ENCODE data around the gene CLCN1.

Gene CLCN1

DNA sequence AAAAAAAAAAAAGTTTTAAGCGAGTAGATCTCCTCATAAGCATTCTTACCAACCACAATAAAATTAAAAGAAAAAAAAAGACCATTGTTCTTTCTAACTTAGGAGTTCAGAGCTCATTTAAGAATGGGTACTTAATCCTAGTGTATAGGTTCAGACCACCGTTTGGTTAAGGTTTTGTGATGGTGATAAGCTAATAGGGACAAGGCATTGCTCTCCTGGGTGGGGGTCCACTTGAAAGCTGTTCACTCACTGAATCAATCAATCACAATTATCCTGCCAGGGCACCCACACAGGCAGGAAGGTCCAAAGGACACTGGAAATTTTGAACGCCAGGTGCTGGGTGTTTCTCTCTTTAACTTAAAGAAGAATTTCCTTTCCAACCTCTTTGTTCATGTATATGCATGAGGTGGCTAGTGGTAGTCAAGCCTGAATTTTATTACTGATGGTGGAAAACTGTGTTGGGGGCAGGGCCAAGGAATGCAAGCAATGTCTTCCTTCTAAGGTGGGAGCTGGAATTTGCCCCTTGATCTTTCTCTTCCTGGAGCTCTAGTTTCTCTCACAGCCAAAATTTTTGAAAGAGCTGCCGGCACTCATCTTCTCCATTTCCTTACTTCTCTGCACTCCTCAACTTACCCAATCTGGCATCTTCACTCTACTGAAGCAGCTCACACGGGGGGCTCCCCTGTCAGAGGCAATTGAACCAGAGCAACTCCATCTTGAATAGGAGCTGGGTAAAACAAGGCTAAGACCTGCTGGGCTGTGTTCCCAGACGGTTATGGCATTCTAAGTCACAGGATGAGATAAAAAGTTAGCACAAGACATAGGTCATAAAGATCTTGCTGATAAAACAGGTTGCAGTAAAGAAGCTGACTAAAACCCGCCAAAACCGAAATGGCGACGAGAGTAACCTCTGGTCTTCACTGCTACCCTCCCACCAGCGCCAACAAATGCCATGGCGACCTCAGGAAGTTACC is 54.1 kb downstream of the CLCN1 start:
- no peak for DNase-seq

DNA sequence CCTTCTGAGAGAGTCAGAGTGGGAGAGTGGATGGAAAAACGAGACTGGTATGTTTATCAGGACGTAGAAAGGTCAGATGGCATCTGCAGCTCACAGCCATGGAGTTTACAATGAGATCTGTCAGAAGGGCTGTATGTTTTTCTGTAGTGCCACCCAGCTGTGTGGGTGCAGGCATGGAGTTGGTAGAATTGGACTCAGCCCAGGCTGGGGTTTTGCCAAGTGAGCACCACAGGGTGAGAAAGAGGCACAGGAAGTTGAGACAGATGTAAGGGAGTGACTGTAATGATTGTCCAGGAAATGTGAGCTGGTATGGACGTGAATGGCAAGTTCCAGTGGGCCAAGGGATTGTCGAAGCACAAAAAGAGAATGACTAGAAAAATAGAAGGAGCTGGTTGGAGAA is 56.2 kb downstream of the CLCN1 start:
- no peak for DNase-seq

DNA sequence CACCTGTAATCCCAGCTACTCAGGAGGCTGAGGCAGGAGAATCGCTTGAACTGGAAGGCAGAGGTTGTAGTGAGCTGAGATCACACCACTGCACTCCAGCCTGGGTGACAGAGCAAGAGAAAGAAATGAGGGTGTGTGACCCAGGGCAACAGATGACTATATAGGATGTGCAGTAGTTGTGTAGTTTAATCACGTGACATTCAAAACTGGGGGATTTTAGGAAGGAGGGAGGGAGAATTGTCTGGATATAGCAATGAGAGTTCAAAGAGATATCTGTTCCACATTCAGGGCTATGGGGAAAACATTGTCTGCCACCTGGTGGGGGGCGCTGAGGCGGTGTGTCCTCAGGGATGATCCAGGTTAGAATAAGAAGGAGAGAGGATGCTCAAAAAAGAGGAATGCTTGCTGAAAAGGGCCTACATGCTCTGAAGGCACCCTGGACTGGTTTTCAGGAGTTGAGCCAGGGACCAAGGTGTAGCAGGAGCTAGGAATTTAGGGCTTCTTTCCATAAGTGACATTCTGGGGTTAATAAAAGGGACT is 57.4 kb downstream of the CLCN1 start:
- no peak for DNase-seq

DNA sequence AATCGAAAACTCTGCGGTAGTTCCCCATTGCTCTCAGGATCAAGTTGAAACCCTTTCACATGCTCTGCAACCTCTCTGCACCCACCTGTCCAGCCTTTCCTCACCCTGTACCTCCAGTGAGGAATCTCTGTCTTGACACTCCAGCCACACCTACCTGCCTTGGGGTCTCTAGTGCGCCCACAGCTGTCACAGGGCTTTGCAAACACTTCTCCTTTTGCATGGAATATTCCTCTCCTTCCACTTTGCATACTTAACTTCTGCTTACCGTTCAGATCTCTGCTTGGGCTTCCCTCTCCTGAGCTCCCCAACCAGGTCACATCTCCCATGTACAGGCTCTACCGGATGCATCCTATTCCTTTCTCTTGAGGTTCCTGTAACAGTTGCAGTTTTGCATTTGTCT is 58.6 kb downstream of the CLCN1 start:
- DNase-seq: no peak

DNA sequence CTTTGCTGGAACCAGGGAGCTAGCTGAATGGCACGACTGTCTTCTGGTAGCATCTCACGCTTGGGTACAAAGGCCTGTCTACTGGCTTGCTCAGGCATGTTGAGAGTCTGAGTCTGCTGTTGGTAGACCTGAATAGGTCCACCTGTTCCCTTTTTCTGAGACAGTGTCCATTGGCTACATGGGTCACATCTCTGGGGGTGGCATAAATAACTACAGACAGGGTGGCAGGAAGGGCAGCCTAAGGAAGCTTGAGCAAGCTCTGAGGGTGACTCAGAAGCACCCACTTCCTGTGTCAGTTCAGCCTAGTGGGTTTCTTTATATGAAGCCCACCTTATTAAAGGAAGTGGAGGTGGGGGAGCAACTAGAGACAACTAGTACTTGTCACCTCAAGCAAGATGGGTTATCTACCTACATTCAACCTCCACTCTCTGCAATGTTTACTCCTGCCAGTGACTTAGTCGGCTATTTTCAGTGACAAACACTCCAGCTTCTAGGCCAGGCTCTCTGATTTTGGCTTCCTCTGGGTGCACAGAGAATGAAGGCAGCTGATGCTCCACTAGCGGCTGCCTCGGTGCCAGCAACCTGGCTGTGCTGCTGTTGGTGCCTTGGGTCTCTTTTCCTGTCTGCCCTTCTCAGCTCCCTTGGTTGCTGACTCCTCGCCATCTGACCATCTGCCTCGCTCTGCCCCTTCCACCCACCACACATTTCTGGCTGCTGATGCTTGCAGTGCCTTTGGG is 59.6 kb downstream of the CLCN1 start:
- no peak for DNase-seq

DNA sequence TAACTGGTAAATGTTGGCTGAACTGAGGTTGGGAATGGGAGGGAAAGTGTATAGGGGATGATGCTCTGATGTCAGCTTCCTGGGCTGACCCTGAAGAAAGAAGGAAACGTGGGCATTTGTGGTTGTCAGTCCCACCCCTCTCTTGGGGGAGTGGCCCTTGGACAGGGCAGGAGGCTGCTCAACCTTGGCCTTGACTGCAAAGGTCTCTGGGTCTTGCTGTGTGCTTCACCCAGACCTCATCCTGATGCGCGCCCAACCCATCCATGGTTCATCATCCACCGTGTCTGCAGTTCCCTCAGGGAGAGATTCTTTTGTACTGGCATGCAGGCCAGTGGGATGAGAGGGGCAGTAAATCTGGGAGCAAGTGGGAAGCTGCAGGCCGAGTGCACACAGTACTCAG is 60.5 kb downstream of the CLCN1 start:
- no peak for DNase-seq

DNA sequence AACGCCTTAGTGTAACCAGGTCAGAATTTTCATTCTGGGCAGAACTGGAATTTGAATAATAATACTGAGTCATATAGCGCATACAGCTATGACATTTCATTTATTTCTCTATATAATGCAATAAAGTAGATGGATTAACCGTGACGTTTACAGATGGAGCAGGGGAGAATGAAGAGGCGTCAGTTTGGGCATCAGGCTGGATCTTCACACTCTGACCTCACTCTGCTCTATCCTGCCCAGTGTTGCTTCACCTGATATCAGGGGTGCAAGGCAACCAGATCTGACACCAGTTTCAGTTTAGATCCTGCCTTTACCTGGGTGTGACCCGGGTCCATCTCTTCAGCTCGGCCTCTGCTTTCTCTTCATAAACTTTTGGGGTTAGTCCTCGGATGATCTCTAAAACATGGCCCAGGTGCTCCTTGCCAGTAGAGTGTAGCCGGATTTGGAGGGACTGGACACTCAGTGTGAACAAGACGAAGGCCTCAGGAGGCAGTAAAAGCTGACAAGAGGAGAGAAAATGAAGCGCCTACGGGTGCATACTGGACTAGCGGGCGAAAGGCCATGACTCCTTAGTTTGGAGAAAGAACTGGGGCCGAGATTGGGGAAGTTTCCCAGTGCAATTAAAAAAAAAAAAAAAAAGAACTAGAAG is 63.8 kb downstream of the CLCN1 start:
- DNase-seq: no peak

DNA sequence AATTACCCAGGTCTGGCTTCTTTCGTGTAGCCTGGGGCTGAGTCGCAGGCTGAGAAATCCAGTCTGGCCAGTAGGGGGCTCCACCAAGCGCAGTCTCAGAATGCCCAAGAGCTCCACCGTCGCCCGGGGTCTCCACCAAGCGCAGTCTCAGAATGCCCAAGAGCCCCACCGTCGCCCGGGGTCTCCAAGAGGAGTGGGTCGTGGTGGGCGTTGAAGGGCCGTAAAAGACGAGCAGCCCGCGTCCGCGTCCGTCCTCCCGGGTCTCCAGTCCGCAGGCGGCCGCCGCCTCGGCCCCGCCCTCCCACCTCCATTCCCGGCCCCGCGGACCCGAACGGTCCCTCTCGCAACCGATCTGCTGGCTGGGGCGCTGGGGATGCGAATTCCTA is 64.3 kb downstream of the CLCN1 start:
- peak; percentile 33 for DNase-seq

DNA sequence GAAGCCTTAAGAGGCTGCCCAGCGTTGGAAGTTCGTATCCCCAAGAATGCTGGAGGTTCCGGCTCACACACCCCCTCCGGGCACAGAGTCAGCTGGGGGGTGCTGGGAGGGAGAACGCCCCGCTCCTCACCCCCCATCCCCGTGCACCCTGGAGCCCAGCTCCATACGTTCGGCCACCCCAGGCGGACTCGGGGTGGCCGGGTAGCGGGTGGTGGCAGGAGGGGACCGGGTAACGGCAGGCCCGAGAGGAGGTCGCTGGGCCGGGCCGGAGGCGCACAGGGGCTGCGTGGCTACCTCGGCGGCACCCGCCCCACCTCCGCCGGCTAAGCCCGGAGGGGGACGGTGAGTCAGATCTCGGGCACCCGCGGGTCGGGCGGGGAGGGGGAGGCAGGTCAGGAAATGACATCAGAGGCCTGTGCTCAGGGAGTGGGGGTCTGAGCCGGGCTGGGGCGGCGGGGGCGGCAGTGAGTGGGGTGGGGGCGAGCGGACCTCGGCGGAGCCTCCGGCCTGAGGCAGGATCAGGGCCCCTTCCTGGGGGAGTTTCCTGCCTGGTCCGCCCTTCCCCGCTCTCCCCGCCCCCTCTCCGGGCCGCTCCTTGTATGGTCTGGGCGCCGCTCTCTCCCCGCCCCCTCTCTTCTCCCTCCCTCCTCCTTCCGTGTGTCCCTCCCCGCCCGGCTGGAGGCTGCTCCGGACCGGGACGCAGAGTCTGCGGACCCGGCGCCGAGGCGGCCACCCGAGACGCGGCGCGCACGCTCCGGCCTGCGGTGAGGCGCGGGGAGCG is 64.9 kb downstream of the CLCN1 start, which contains the start of gene ZYX:
Gene ZYX (plus strand): TSS at position 700 of the 781 bp plus-strand sequence. CDS start 227 bp downstream, outside the sequence.
- DNase-seq: peak; percentile 49

DNA sequence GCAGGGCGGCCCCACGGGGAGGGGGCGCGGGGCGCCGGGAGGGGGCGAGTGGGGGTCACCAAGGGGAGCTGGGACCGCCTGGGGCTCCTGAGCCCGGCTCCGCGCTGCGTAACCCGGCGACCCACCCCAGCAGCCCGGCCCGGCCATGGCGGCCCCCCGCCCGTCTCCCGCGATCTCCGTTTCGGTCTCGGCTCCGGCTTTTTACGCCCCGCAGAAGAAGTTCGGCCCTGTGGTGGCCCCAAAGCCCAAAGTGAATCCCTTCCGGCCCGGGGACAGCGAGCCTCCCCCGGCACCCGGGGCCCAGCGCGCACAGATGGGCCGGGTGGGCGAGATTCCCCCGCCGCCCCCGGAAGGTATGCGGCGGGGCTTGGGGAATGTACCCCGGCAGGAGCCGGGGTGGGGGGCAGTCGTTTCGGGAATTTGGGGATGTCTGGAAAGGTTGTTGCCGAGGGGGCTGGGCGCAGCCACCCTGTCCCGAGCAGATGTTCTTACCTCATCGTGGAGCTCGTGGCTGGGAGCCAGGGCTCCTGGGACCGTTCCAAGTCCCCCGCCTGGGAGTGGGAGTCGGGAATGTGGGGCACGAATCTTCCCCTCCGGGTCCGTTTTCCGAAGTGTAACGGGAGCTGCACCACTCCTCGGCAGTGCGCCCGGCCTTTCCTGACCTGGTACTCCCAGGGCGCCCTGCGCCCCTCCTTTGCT is 65.7 kb downstream of the CLCN1 start:
- DNase-seq: peak; percentile 3

DNA sequence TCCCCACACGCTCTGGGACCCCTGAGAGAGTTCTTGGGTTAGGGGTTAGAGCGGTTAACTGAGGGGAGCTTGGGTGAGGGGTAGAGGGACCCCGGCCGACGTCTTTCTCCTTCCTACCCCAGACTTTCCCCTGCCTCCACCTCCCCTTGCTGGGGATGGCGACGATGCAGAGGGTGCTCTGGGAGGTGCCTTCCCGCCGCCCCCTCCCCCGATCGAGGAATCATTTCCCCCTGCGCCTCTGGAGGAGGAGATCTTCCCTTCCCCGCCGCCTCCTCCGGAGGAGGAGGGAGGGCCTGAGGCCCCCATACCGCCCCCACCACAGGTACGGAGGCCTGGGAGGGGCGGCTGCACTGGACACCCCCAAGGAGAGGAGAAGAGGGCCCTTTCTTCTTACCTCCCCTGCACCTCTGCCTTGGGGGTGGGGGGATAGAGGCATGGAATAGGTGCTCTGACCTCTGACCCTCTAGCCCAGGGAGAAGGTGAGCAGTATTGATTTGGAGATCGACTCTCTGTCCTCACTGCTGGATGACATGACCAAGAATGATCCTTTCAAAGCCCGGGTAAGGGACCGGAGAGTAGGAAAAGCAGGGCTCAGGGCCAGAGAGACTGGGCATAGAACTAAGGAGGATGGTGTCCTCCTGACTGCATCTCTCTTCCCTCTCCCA is 66.3 kb downstream of the CLCN1 start:
- DNase-seq: no peak

DNA sequence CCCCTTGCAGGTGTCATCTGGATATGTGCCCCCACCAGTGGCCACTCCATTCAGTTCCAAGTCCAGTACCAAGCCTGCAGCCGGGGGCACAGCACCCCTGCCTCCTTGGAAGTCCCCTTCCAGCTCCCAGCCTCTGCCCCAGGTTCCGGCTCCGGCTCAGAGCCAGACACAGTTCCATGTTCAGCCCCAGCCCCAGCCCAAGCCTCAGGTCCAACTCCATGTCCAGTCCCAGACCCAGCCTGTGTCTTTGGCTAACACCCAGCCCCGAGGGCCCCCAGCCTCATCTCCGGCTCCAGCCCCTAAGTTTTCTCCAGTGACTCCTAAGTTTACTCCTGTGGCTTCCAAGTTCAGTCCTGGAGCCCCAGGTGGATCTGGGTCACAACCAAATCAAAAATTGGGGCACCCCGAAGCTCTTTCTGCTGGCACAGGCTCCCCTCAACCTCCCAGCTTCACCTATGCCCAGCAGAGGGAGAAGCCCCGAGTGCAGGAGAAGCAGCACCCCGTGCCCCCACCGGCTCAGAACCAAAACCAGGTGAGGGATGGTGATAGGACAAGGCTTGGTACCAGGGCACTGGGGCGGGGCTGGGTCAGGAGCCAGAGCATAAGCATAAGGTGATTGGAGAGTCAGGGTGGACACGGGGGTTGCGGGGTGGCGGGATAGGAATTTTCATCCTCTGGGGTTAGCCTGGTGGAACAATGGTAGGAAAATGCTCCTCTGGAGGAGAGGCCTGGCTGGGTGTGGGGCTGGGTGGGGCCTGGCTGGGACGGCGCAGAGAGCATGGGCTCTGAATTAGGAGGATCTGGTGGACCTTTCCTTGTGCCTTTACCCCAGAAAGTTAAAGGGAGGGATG is 67.1 kb downstream of the CLCN1 start:
- no peak for DNase-seq

DNA sequence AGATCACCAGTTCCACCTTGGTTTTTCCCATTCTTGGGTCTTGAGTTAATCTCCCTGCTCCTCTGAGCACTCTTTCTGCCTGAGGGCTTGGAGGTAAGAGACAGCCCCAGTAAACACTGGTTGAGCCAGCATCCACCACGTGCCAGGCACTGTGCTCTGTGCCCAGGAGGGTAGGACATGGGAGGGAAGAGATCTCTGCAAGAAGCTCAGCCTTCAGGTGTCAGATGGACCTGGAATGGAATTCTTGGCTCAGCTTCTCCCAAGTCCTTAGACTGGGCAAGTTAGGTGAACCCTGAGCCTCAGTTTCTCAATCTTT is 67.7 kb downstream of the CLCN1 start:
- no peak for DNase-seq

DNA sequence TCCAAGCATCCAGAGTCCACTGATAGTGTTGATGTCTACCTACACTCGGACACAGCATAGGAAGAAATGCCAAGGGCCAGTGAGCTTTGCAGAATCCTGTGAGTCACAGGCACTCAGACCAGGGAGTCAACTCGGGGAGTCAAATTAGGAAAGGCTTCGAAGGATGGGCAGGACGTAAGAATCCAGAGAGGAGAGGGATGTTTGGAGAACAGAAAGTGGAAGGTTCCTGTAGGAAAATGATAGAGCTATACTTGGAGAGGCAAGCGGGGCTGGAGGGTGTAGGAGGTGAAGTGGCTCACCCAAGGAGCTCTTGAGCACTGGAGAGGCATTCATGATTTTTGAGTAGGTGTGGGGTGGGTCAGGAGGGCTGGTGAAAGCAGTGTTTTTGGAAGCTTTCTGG is 68.2 kb downstream of the CLCN1 start:
- DNase-seq: peak; percentile 24

DNA sequence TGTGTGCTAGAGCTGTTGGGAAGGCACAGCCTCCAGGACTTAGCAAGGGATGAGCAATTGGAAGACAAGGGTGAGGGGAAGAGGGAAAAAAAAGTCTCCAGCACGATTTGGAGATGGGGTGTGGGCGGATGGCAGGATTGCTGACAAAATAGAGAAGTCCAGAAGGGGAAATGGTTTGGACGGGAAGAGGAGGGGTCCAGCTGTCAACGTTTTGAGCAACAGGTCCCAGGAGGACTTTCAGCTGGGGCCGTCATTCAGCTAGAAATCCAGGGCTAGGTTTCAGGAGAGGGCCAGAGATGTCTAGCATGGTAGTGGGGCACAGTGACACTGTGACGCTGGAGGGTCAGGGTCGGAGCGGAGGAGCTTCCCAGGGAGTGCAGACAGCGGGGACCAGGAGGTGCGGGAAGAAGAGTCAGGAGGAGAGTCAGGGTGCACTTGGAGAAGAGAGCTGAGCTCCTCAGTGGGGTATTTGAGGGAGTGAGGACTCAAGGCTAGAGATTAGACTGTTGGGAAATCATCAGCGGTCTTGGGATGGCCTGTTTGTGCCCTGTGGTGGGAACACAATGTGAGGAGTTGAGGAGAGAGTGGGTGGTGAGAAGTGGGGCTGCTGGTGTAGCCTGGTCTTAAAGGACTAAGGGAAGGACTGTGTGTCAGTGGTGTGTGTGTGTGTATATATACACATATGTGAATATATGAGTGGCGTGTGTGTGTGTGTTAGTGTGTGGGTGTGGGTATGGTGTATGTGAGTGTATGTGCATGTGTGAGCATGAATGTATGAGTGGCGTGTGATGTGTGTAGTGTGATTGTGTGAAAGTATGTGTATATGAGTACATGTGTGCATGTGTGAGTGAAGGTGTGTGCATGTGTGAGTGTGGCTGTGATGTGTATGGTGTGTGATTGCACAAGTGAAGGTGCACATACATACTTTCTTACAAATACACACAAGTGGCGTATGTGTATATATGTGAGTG is 69.0 kb downstream of the CLCN1 start:
- DNase-seq: no peak

DNA sequence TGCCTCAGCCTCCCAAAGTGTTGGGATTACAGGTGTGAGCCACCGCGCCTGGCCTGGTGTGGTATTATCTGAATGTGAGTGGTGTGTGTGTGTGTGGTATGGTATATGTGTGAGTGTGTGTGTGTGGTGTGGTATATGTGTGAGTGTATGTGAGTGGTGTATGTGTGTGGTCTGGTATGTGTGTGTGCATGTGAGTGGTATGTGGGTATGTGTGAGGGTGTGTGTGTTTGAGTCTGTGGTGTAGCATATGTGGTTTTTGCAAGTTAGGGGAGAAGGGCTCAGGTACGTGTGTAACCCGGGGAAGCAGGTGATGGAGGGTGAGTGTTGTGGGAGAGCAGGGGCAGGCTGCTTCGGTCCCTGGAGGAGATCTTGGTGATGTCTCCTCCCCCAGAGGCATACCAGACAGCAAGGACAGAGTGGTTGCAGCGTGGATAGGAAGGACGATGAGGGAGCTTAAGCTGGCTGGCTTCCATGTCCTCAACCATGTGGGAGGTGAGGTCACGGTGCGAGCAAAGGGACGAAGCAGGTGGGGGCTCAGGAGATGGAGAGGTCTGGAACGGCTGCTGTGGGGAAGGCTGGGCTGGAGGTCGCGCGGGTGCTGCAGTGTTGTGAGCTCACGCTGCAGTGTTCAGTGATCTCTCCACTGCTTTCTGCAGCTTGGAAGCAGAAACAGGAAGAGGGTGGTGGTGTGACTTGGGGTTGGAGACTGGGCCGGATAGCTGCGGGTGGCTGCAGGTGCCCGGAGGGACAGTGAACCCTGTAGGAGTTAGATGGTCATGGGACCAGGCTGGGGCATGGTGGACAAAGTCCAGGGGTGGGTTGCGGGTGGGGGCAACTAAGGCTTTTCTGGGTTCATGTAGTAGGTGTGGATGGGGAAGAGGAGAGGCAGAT is 70.2 kb downstream of the CLCN1 start:
- no peak for DNase-seq

DNA sequence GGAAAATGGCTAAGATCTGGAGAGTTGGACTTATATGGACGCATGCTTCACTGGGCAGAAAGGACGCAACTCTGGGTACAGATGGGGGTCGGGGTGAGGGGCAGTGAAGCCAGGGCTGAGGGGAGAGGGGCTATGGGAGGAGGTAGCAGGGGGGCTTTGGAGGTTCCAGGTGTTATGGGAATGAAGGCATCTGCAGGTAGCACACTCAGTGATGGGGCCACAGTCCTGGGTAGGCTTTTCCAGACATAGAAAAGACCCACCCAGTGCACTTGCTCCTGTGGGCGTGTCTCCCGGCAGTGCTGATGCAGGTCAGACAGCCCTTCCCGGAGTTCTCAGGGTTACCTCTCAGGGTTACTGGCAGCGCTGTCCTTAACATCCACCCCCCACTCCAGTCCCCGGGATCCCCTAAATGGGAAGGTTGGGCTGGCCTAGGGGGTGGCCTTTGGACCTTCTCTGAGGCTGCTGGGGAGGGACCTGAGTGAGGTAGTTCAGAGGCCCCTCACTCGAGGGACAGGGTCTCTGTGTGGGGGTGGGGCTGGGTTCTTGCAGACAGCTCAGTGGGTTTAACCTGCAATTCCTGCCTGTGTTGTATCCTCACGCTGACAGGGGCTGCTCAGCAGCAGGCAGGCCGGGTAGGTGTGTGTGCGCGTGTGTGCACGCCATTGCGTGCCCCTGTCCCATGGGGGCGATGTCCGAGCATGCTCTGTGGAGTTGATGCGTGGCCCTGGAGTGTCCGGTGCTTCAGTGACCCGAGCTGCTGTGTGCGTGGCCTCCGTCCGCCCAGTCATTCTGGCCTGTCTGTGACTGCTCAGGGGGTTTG is 71.5 kb downstream of the CLCN1 start:
- no peak for DNase-seq

All from DMS79 (cell line).